DOHH2 (cell line): Measurements from ENCODE around the gene RTKN.

Source experiments
- H3F3A ChIP-seq: fragments of 200-600 bp; sonication (generic), shearing (Covaris generic); 2 replicates; pipeline ENCODE4 v1.6.0; 2016; ENCODE audit warnings: antibody characterized with exemption, mild to moderate bottlenecking; ENCODE audit not compliant: control insufficient read depth, insufficient read depth
- H3K27ac ChIP-seq: fragments of 200-600 bp; sonication (generic); 2 replicates; pipeline ENCODE4 v1.5.1; 2014; ENCODE audit warnings: low read depth, mild to moderate bottlenecking, low read length, moderate library complexity
- H3K27me3 ChIP-seq: fragments of 200-600 bp; sonication (generic); 2 replicates; pipeline ENCODE4 v1.6.1; 2014; ENCODE audit warnings: mild to moderate bottlenecking, low read length, mixed read lengths; ENCODE audit not compliant: control insufficient read depth
- H3K36me3 ChIP-seq: fragments of 200-600 bp; sonication (generic); 2 replicates; pipeline ENCODE4 v1.6.1; 2014; ENCODE audit warnings: mild to moderate bottlenecking, low read length, moderate library complexity, mixed read lengths; ENCODE audit not compliant: control insufficient read depth
- H3K4me1 ChIP-seq: fragments of 200-600 bp; sonication (generic); 2 replicates; pipeline ENCODE4 v1.6.1; 2014; ENCODE audit warnings: mild to moderate bottlenecking, low read length, mixed read lengths; ENCODE audit not compliant: control insufficient read depth
- H3K4me2 ChIP-seq: fragments of 200-600 bp; sonication (generic); 2 replicates; pipeline ENCODE4 v1.6.0; 2014; ENCODE audit warnings: mild to moderate bottlenecking, low read length, moderate library complexity
- H3K4me3 ChIP-seq: fragments of 200-600 bp; sonication (generic); 2 replicates; pipeline ENCODE4 v1.5.1; 2014; ENCODE audit warnings: mild to moderate bottlenecking, low read length, mixed read lengths
- H3K79me2 ChIP-seq: fragments of 200-600 bp; sonication (generic); 2 replicates; pipeline ENCODE4 v1.6.1; 2014; ENCODE audit warnings: mild to moderate bottlenecking, low read length, mixed read lengths; ENCODE audit not compliant: control insufficient read depth
- H3K9me2 ChIP-seq: fragments of 200-600 bp; sonication (generic); replicated peaks from 2 replicates; pipeline ENCODE4 v1.6.1; 2014; ENCODE audit warnings: mild to moderate bottlenecking, low read length, mixed read lengths; ENCODE audit not compliant: control insufficient read depth
- H3K9me3 ChIP-seq: fragments of 200-600 bp; sonication (generic); 2 replicates; pipeline ENCODE4 v1.6.1; 2014; ENCODE audit warnings: antibody characterized with exemption, low read length, mixed read lengths; ENCODE audit not compliant: control insufficient read depth, insufficient read depth
- H4K20me1 ChIP-seq: fragments of 200-600 bp; sonication (generic); 2 replicates; pipeline ENCODE4 v1.6.0; 2014; ENCODE audit warnings: low read depth, mild to moderate bottlenecking, antibody characterized with exemption, low read length, moderate library complexity; ENCODE audit not compliant: control insufficient read depth, insufficient read depth
- CTCF ChIP-seq: fragments of 200-600 bp; sonication (generic); IDR thresholded peaks from one replicate; pipeline ENCODE4 v1.5.1; 2014; ENCODE audit warnings: antibody characterized with exemption, mild to moderate bottlenecking, low read depth, low read length; ENCODE audit not compliant: poor library complexity, severe bottlenecking
- EZH2phosphoT487 ChIP-seq: fragments of 200-600 bp; sonication (generic); IDR thresholded peaks from 2 replicates; pipeline ENCODE4 v1.6.1; 2017; ENCODE audit warnings: borderline replicate concordance, mild to moderate bottlenecking, antibody characterized with exemption, low read length, moderate library complexity, mixed read lengths

RTKN gene

GRCh38 chr2:74457129-74457548 is 15.4 kb upstream of the RTKN start:
- Histone ChIP-seq H3F3A (peaks cover 18% of the 10 kb centered on the region), H3K27me3 (no peaks in the 10 kb centered on the region), H3K27ac (peak overlapping the region; percentile 90), H3K9me3 (no peaks in the 10 kb centered on the region), H3K4me1 (peaks cover 36% of the 10 kb centered on the region), H3K79me2 (peaks cover 27% of the 10 kb centered on the region), H3K9me2 (no peaks in the 10 kb centered on the region), H3K4me2 (peak overlapping the region; percentile 95), H4K20me1 (no peaks in the 10 kb centered on the region), H3K4me3 (peak overlapping the region; percentile 81), H3K36me3 (peaks cover 25% of the 10 kb centered on the region)
- TF ChIP-seq EZH2phosphoT487 (no peak), CTCF (no peak)

- Histone ChIP-seq H3K36me3 (peaks cover 9% of the 10 kb centered on the region), H3K79me2 (peaks cover 27% of the 10 kb centered on the region), H3K4me3 (peak within 1 kb of the TSS; percentile 81), H3K9me3 (no peaks in the 10 kb centered on the region), H4K20me1 (no peaks in the 10 kb centered on the region), H3K4me2 (peak within 1 kb of the TSS; percentile 95), H3K9me2 (no peaks in the 10 kb centered on the region), H3K4me1 (peaks cover 37% of the 10 kb centered on the region), H3F3A (peaks cover 14% of the 10 kb centered on the region), H3K27me3 (no peaks in the 10 kb centered on the region), H3K27ac (no peak within 1 kb of the TSS)
- peak; percentile 13 for TF ChIP-seq CTCF
- no peak for TF ChIP-seq EZH2phosphoT487
Observed at GRCh38 chr2:74454654-74455511, 13.1 kb upstream of the RTKN start, which contains the start of gene INO80B. Gene INO80B, plus strand, starts transcription at chr2:74455087. Its CDS starts 30 bp downstream, at chr2:74455117.

GRCh38 chr2:74450570-74451190 is 8.9 kb upstream of the RTKN start:
- H3K4me1 ChIP-seq, result peaks cover 20% of the 10 kb centered on the region
- no peak overlapping the region for H3K4me3 ChIP-seq
- no peaks in the 10 kb centered on the region for H4K20me1 ChIP-seq
- no peak overlapping the region for H3K4me2 ChIP-seq
- TF ChIP-seq EZH2phosphoT487 (no peak), CTCF (no peak)
- H3K36me3 ChIP-seq, result no peaks in the 10 kb centered on the region
- peaks cover 5% of the 10 kb centered on the region for H3F3A ChIP-seq
- no peaks in the 10 kb centered on the region for H3K9me3 ChIP-seq
- peaks cover 8% of the 10 kb centered on the region for H3K79me2 ChIP-seq
- no peak overlapping the region for H3K27ac ChIP-seq
- peaks cover 5% of the 10 kb centered on the region; the same call in 1 of the 2 replicates for H3K27me3 ChIP-seq
- no peaks in the 10 kb centered on the region for H3K9me2 ChIP-seq
